Epithelial cell of proximal tubule (primary cell): ENCODE results near the gene SNED1. TPM values are rescaled to one million over a fixed set of nuclear protein-coding genes. Genes with fewer than 3 reads are reported as not detected.

ENCODE experiments used
- DNase-seq: peaks from one replicate; pipeline ENCODE4 v3.0.0-alpha.2; 2011; ENCODE audit warnings: low read depth
- H3K4me3 ChIP-seq: 2 replicates; pipeline ENCODE4 v1.5.1; 2011; ENCODE audit warnings: low read depth, mild to moderate bottlenecking, low read length
- total RNA-seq: library from RNA; depleted of rRNA; stranded (reverse); fragments of >200 nt; gene quantifications from 2 replicates; pipeline ENCODE4 v1.2.3, GENCODE V29; 2015
- TF ChIP-seq, protein P1 (sequence below): conservative IDR thresholded peaks from 2 replicates; pipeline ENCODE4 v1.5.1; 2012; ENCODE audit warnings: low read depth, mild to moderate bottlenecking, low read length

The SNED1 gene
- total RNA-seq, 1 donor from 2014 or later, result 0.29 TPM

DNA sequence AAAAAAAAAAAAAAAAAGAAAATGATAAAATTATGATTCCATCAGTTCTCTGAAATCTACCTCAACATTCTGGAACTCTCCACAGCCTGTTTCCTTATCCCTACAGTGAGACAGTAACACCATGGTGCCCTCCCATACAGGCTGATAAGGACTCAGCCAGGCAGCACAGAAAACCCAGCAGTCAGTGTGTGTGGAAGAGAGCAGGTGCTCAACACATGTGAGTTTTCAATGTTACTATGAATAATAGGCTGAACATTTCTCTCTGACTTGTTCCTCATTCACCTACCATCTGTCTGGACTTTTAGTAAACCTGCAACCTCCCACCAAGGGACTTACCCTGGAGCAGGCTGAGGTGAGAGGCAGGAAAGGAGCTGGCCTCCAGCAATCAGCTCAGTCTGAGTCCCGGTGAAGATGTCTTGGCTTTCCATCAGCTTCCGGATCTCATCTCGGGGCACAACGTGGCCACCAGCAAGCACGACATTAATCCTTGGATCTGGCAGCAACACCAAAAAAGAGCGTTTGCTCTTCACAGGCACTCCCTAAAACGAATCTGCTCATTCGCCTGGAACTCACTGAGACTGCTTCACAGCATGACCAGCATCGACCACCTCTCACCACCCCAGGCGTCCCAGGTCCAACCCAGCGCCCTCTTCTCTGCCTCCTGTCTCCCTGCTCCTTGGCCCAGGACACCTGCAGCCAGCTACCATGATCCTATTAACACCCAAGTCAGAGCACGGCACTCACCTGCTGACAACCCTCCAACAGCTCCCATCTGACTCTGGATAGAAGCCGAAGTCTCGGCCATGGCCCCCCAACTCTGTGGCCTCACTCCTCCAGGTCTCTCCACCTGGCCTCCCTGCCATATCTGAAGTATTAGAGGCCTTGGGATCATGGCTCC lies 134.4 kb downstream of the SNED1 start:
- TF ChIP-seq, protein P1, sequence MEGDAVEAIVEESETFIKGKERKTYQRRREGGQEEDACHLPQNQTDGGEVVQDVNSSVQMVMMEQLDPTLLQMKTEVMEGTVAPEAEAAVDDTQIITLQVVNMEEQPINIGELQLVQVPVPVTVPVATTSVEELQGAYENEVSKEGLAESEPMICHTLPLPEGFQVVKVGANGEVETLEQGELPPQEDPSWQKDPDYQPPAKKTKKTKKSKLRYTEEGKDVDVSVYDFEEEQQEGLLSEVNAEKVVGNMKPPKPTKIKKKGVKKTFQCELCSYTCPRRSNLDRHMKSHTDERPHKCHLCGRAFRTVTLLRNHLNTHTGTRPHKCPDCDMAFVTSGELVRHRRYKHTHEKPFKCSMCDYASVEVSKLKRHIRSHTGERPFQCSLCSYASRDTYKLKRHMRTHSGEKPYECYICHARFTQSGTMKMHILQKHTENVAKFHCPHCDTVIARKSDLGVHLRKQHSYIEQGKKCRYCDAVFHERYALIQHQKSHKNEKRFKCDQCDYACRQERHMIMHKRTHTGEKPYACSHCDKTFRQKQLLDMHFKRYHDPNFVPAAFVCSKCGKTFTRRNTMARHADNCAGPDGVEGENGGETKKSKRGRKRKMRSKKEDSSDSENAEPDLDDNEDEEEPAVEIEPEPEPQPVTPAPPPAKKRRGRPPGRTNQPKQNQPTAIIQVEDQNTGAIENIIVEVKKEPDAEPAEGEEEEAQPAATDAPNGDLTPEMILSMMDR, result no peak
- H3K4me3 ChIP-seq, result no peak overlapping the region
- no peak for DNase-seq

GRCh38 chr2:241133436-241133820 lies 135.0 kb downstream of the SNED1 start:
- no peak overlapping the region for H3K4me3 ChIP-seq
- TF ChIP-seq, protein P1, result no peak
- no peak for DNase-seq

- TF ChIP-seq, protein P1, result no peak
- H3K4me3 ChIP-seq, result no peak overlapping the region
- DNase-seq, result no peak
These were observed 136.3 kb downstream of the SNED1 start for GRCh38 chr2:241134711-241135110.

GRCh38 chr2:241135737-241136136 lies 137.3 kb downstream of the SNED1 start:
- TF ChIP-seq, protein P1, result no peak
- no peak for DNase-seq
- H3K4me3 ChIP-seq, result no peak overlapping the region

DNA sequence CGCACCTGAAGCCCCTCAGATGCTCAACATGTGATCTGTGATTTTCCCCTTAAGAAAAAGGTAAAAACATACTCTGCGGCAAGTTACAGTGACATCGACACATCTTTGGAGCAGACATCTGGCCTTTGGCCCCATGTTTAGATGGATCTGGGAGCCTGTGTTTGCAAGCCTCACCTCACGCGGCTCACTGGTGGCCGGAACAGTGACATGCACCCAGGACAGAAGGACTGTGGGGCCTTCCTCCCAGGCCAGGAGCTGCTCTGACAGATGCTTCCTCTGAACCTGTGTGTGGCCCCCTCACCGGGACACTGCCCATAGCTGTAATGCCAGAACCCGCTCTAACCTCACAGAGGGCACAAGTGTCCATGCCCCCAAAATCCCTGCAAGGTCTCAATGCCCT lies 137.8 kb downstream of the SNED1 start:
- no peak overlapping the region for H3K4me3 ChIP-seq
- TF ChIP-seq, protein P1, result no peak
- no peak for DNase-seq

DNA sequence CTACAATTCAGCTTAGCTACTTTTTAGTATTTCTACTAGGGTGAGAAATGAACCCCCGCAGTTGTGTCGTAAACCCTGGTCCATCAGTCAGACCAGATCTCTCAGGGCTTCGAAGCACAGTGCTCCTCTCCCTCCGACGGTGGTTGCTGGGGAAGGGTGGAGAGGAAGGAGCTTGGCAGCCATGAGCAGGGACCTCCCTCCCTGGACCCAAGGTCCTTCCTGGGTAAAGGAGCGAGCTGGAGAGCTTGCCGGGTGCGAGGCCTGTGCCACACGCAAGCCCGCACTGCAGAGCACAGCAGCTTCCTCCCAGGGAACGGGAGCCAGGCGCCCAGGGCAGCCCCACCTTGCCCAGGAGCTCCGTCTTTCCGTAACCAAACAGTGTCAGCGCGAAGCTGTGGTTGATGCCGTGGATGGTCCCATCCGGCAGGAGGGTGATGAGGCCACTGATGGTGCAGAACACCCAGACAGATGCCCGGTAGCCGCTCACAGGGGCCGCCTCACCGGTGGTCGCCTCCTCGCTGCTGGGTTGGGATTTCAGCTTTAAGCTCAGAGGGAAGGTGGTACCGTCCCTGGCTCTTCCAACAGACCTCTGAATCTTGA lies 138.3 kb downstream of the SNED1 start:
- DNase-seq, result no peak
- TF ChIP-seq, protein P1, result no peak
- no peak overlapping the region for H3K4me3 ChIP-seq
